ENCODE data around the gene RTN4RL1. TPM values are rescaled to one million over a fixed set of nuclear protein-coding genes. Genes with fewer than 3 reads are reported as not detected.

The RTN4RL1 gene
- total and polyA plus RNA-seq, 2 of the 13 experiments (the other 11 are each of a cell fraction or from before 2014, with no cell fraction given), result 0.01 TPM; not detected in 1

GRCh38 chr17:1963250-1963649 lies 61.9 kb downstream of the RTN4RL1 start:
- H3K9me3 ChIP-seq (ENCODE audit: low read length), result no peaks in the 10 kb centered on the region
- no peaks in the 10 kb centered on the region for H3K36me3 ChIP-seq (replicated peaks in 1 of 2; ENCODE audit: control insufficient read depth in 1 of 2, insufficient read depth in 2 of 2, low read length in 2 of 2)
- intact Hi-C loops (cut with micrococcal nuclease; ENCODE audit: unreplicated experiment) (no loop called here), in situ Hi-C loops (cut with HindIII; ENCODE audit: extremely low pct_ligation_motif_present, low pct_unique_long_range_greater_than_20kb) (no loop called here)
- ATAC-seq, result no peak
- no peak for DNase-seq (ENCODE audit: low spot score)
- no peak overlapping the region for H3K4me2 ChIP-seq (ENCODE audit: low read depth, low read length)
- TF ChIP-seq ZBTB33 (CRISPR knock-in tag; IDR thresholded peaks at IDR 0.05) (peak; percentile 31; the same call in 1 of the 2 replicates), ZNF263 (CRISPR knock-in tag; IDR thresholded peaks at IDR 0.05) (no peak)
- peaks cover 26% of the 10 kb centered on the region for H3K4me1 ChIP-seq (ENCODE audit: insufficient read depth, low read length)
- no peak overlapping the region for H3K27ac ChIP-seq (ENCODE audit: extremely low read length, insufficient read depth, low read length)
- no peaks in the 10 kb centered on the region for H3K79me2 ChIP-seq (ENCODE audit: insufficient read depth, low read length)
- H3K9ac ChIP-seq (ENCODE audit: insufficient read depth, low read depth, low read length), result no peak overlapping the region
- POLR2A ChIA-PET, result no interaction called here
- CTCF ChIA-PET (ENCODE audit: low intra/inter-chr PET ratio, low total read pairs), result no interaction called here
- H4K20me1 ChIP-seq (ENCODE audit: insufficient read depth, low read length), result no peaks in the 10 kb centered on the region
- peaks cover 11 to 51% of the 10 kb centered on the region in 2 experiments for H3K27me3 ChIP-seq (ENCODE audit: control insufficient read depth in 1 of 2, insufficient read depth in 2 of 2, low read length in 2 of 2)
- 43% methylated on average over 7 of the region's 7 CpGs for WGBS (ENCODE audit: low lambda C conversion rate)
- H2AFZ ChIP-seq (ENCODE audit: low read length), result no peak overlapping the region
- no peak for FAIRE-seq
- BruUV-seq (replicated peaks), result no TSS peak
- H3K4me3 ChIP-seq (replicated peaks in 1 of 3; ENCODE audit: insufficient read depth in 1 of 3, low read depth in 2 of 3, low read length in 3 of 3), result no peak overlapping the region

- Histone ChIP-seq H3K36me3 (replicated peaks in 1 of 2; ENCODE audit: control insufficient read depth in 1 of 2, insufficient read depth in 2 of 2, low read length in 2 of 2) (no peaks in the 10 kb centered on the region), H3K9me3 (ENCODE audit: low read length) (no peaks in the 10 kb centered on the region), H3K4me1 (ENCODE audit: insufficient read depth, low read length) (peaks cover 33% of the 10 kb centered on the region), H3K27me3 (ENCODE audit: control insufficient read depth in 1 of 2, insufficient read depth in 2 of 2, low read length in 2 of 2) (peaks cover 8 to 37% of the 10 kb centered on the region in 2 experiments), H3K4me3 (replicated peaks in 1 of 3; ENCODE audit: insufficient read depth in 1 of 3, low read depth in 2 of 3, low read length in 3 of 3) (no peak overlapping the region), H2AFZ (ENCODE audit: low read length) (no peak overlapping the region), H3K79me2 (ENCODE audit: insufficient read depth, low read length) (no peaks in the 10 kb centered on the region), H3K4me2 (ENCODE audit: low read depth, low read length) (no peak overlapping the region), H4K20me1 (ENCODE audit: insufficient read depth, low read length) (no peaks in the 10 kb centered on the region), H3K9ac (ENCODE audit: insufficient read depth, low read depth, low read length) (no peak overlapping the region), H3K27ac (ENCODE audit: extremely low read length, insufficient read depth, low read length) (no peak overlapping the region)
- POLR2A ChIA-PET, result no interaction called here
- 29% methylated on average over 14 of the region's 14 CpGs for WGBS (ENCODE audit: low lambda C conversion rate)
- CTCF ChIA-PET (ENCODE audit: low intra/inter-chr PET ratio, low total read pairs), result no interaction called here
- ATAC-seq, result no peak
- TF ChIP-seq ZNF564 (CRISPR knock-in tag; IDR thresholded peaks at IDR 0.05) (no peak), RAD51 (IDR thresholded peaks at IDR 0.05; ENCODE audit: borderline replicate concordance) (peak; percentile 64; the same call in 1 of the 2 replicates), USF2 (IDR thresholded peaks at IDR 0.05; ENCODE audit: low read depth, low read length) (peak; percentile 70), USF2 (CRISPR knock-in tag; IDR thresholded peaks at IDR 0.05; ENCODE audit: borderline replicate concordance) (peak; percentile 61; the same call in 1 of the 2 replicates), ZNF790 (CRISPR knock-in tag; IDR thresholded peaks at IDR 0.05; ENCODE audit: borderline replicate concordance) (no peak), CTCF (CRISPR knock-in tag; IDR thresholded peaks at IDR 0.05) (no peak)
- BruUV-seq (replicated peaks), result no TSS peak
- in situ Hi-C loops (cut with HindIII; ENCODE audit: extremely low pct_ligation_motif_present, low pct_unique_long_range_greater_than_20kb) (no loop called here), intact Hi-C loops (cut with micrococcal nuclease; ENCODE audit: unreplicated experiment) (no loop called here)
- no peak for FAIRE-seq
- no peak for DNase-seq (ENCODE audit: low spot score)
Observed at GRCh38 chr17:1961189-1961588, 63.9 kb downstream of the RTN4RL1 start.

Measured in HepG2 (cell line).